Left ventricle myocardium superior (tissue), 1 donor: ENCODE results near the gene RAB7A. TPM values are rescaled to one million over a fixed set of nuclear protein-coding genes. Genes with fewer than 3 reads are reported as not detected.

Experiments
- total RNA-seq: library from RNA; stranded (reverse); fragmentation: NEBNext Ultra II Directional; extraction: Animal tissue kit (Norgen Biotek cat#: 25700); gene quantifications from one replicate; pipeline ENCODE4 v1.2.1, GENCODE V29; 2021
- donor health status: DM: no; HTN: yes; CAD: no; lungs with severe emphysema.

The RAB7A gene
- total RNA-seq, 1 donor from 2014 or later, result 250 TPM

Other genes with a start within 250 kb of the RAB7A start
- gene GATA2, start 233.0 kb upstream of the RAB7A start, total RNA-seq, result 8.0 TPM
- gene RPN1, start 75.4 kb upstream of the RAB7A start, total RNA-seq, result 104 TPM
- gene ACAD9, start 153.4 kb downstream of the RAB7A start, total RNA-seq, result 50.4 TPM